RCC 7860 (cell line): ENCODE data around the gene RPL7A.
"Not testable (repeated sequence)": the region's sequence is repeated elsewhere in the genome, so short reads cannot be mapped to it uniquely, and the experiment has no call there.

Experiments used
- DNase-seq: peaks from one replicate; pipeline ENCODE4 v3.0.0-alpha.2; 2015; ENCODE audit warnings: low spot score
- FAIRE-seq: peaks from 2 replicates; lab custom pipeline; 2012; peaks lifted over from hg19 to GRCh38; lab: Jason Lieb, UNC

RPL7A gene

GRCh38 chr9:133327834-133328484 is 20.1 kb upstream of the RPL7A start:
- no peak for DNase-seq
- no peak for FAIRE-seq

- not testable (repeated sequence) for DNase-seq, FAIRE-seq
Observed at GRCh38 chr9:133329306-133330156, 18.5 kb upstream of the RPL7A start.

- DNase-seq (no peak), FAIRE-seq (no peak)
Observed at GRCh38 chr9:133331221-133331620, 16.8 kb upstream of the RPL7A start.

- FAIRE-seq (no peak), DNase-seq (no peak)
Observed at GRCh38 chr9:133331641-133332380, 16.2 kb upstream of the RPL7A start.

- DNase-seq (no peak), FAIRE-seq (no peak)
Observed at GRCh38 chr9:133332381-133332730, 15.7 kb upstream of the RPL7A start.

- no peak for DNase-seq
- no peak for FAIRE-seq
Observed at GRCh38 chr9:133333011-133333410, 15.0 kb upstream of the RPL7A start.

- no peak for FAIRE-seq
Observed at GRCh38 chr9:133333566-133333965, 14.5 kb upstream of the RPL7A start.

GRCh38 chr9:133334161-133334560 is 13.9 kb upstream of the RPL7A start:
- no peak for FAIRE-seq
- DNase-seq = no peak

More at GRCh38 chr9:133333566-133333965, 14.5 kb upstream of the RPL7A start:
- DNase-seq = no peak

- FAIRE-seq, DNase-seq: not testable (repeated sequence)
Observed at GRCh38 chr9:133334888-133335287, 13.1 kb upstream of the RPL7A start.

- DNase-seq = peak; percentile 81
Observed at GRCh38 chr9:133335924-133336811, 11.8 kb upstream of the RPL7A start, which contains the start of gene SURF6. Gene SURF6, minus strand, starts transcription at chr9:133336188. Its CDS starts 56 bp downstream, at chr9:133336132.

GRCh38 chr9:133339641-133340040 is 8.4 kb upstream of the RPL7A start:
- DNase-seq (no peak), FAIRE-seq (no peak)

More at GRCh38 chr9:133335924-133336811, 11.8 kb upstream of the RPL7A start, which contains the start of gene SURF6:
- FAIRE-seq = no peak

- DNase-seq (no peak), FAIRE-seq (no peak)
Observed at GRCh38 chr9:133340256-133340655, 7.8 kb upstream of the RPL7A start.

- no peak for DNase-seq
- no peak for FAIRE-seq
Observed at GRCh38 chr9:133340916-133341315, 7.1 kb upstream of the RPL7A start.

- DNase-seq = no peak
- no peak for FAIRE-seq
Observed at GRCh38 chr9:133341369-133342068, 6.5 kb upstream of the RPL7A start.

- DNase-seq = no peak
Observed at GRCh38 chr9:133342069-133342406, 6.0 kb upstream of the RPL7A start.

GRCh38 chr9:133342570-133342969 is 5.4 kb upstream of the RPL7A start:
- FAIRE-seq (no peak), DNase-seq (no peak)

More at GRCh38 chr9:133342069-133342406, 6.0 kb upstream of the RPL7A start:
- no peak for FAIRE-seq

GRCh38 chr9:133344071-133344470 is 3.9 kb upstream of the RPL7A start:
- FAIRE-seq (no peak), DNase-seq (no peak)

GRCh38 chr9:133344979-133345378 is 3.0 kb upstream of the RPL7A start:
- FAIRE-seq (no peak), DNase-seq (no peak)

- no peak for DNase-seq
Observed at GRCh38 chr9:133345596-133345995, 2.4 kb upstream of the RPL7A start.

More at GRCh38 chr9:133345596-133345995, 2.4 kb upstream of the RPL7A start:
- FAIRE-seq = no peak
